Inferior parietal cortex (tissue), 1 donor: ENCODE results near the gene IFNA4.
"Not testable (repeated sequence)": the region's sequence is repeated elsewhere in the genome, so short reads cannot be mapped to it uniquely, and the experiment has no call there.

Experiments used
- DNase-seq: peaks from one replicate; pipeline ENCODE4 v3.0.0-alpha.2; 2016; ENCODE audit errors: extremely low spot score

The IFNA4 gene

DNA sequence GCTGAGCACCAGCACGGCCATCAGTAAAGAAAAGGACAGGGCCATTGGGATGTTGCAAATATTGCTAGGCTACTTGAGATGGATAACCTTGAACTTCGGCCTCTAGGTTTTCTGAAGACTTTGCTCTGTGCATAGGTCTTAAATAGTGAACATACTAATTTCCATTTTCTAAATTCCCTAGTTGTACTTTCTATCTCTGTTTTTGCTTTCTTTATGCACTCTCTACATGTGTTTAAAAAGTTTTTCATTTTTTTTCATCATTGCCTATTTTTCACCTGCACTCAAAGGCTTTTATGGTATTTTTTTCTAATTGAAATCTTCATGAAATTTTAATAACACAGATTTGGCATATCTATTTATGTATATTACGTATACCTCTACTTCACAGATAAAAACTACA, at the start of gene IFNA4:
Gene IFNA4 (minus strand): TSS at position 101 of the 400 bp plus-strand sequence. CDS start 56 bp downstream, at position 45.
- DNase-seq = not testable (repeated sequence)

- not testable (repeated sequence) for DNase-seq
Measured at GRCh38 chr9:21236360-21236714, 49.0 kb upstream of the IFNA4 start.

- DNase-seq = peak; percentile 51
Measured at GRCh38 chr9:21235468-21236359, 48.3 kb upstream of the IFNA4 start.

DNA sequence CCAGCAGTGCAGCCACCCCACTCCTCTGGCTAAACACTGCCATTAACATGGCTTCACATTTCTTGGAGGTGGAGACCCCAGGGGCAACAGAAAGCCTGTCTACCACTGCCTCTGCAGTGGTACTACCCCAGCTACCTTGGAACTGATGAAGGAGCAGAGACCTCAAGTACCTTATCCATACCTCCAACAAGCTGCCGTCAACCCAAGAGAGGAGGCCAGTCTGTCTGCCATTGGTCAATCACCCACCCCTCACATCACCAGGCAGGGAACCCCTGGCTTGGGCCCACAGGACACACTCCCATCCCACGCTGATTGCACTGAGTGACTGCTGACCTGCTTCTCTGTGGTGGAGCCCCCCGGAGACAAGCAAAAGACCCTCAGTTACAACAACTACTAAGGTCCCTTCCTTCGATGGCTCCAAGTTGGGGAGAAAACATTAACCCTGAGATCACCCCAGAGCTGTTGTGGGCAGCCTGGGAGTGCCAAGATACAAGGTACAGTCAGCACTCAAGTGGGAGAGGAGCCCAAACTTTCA, 46.8 kb upstream of the IFNA4 start:
- no peak for DNase-seq

GRCh38 chr9:21233258-21233657, 45.9 kb upstream of the IFNA4 start:
- DNase-seq = no peak

DNA sequence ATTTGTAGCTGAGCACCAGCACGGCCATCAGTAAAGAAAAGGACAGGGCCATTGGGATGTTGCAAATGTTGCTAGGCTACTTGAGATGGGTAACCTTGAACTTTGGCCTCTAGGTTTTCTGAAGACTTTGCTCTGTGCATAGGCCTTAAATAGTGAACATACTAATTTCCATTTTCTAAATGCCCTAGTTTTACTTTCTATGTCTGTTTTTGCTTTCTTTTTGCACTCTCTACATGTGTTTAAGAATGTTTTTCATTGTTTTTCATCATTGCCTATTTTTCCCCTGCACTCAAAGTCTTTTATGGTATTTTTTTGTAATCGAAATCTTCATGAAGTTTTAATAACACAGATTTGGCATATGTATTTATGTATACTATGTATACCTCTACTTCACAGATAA, 40.7 kb upstream of the IFNA4 start, which contains the start of gene IFNA17:
Gene IFNA17 (minus strand): TSS at position 101 of the 400 bp plus-strand sequence. CDS start 49 bp downstream, at position 52.
- no peak for DNase-seq

- not testable (repeated sequence) for DNase-seq
Measured at GRCh38 chr9:21217211-21217610, 29.8 kb upstream of the IFNA4 start, which contains the start of gene IFNA16. IFNA16 (minus strand) TSS chr9:21217311; CDS start chr9:21217305, 6 bp downstream.

- not testable (repeated sequence) for DNase-seq
Measured at GRCh38 chr9:21213411-21214326, 26.3 kb upstream of the IFNA4 start.

DNA sequence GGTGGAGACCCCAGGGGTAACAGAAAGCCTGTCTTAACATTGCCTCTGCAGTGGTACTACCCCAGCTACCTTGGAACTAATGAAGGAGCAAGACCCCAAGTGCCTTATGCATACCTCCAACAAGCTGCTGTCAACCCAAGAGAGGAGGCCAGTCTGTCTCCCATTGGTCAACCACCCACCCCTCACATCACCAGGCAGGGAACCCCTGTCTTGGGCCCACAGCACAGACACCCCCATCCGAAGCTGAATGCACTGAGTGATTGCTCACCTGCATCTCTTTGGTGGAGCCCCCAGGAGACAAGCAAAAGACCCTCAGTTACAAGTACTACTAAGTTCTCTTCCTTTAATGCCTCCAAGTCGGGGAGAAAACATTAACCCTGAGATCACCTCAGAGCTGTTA, 24.8 kb upstream of the IFNA4 start:
- not testable (repeated sequence) for DNase-seq

- not testable (repeated sequence) for DNase-seq
Measured at GRCh38 chr9:21210782-21211181, 23.4 kb upstream of the IFNA4 start.

DNA sequence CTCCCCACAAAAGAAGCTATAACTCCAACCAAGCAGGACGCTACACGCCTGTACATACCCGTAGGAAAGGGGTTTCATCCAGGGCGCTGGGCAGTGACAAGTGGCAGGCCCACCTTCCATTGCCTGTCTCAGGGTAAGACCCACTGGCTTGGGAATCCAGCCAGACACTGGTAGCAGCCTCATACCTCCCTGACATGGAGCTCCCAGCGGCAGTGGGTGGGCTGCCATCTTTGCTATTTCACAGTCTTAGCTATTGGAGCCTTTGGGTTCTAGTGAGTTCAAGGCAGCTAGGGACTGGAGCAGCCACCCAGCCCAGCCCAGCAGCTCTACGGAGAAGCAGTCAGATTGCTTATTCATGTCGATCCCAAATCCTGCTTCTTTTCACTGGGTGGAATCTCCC, 22.9 kb upstream of the IFNA4 start:
- no peak for DNase-seq

GRCh38 chr9:21207043-21207442, 19.7 kb upstream of the IFNA4 start, which contains the start of gene IFNA10:
IFNA10 (minus strand) TSS chr9:21207143; CDS start chr9:21207097, 46 bp downstream.
- not testable (repeated sequence) for DNase-seq

DNA sequence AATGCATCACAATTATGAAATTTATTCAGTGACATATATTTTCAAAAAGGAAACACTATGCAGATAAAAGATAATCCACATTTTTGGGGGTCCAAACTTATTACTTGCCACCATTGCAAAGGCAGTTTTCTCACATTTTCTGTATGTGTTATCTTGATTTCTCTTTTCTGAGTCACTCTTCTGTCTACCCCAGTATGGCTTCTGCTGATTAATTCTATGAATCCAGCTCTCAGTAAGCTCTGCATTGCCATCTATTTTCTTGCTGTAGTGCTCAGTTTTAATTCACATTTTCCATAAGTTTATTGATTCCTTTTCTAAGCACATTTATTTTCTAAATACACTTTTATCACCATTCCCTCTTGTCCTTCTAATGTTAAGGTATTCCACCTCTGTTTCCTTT, 17.8 kb upstream of the IFNA4 start:
- DNase-seq = no peak

DNA sequence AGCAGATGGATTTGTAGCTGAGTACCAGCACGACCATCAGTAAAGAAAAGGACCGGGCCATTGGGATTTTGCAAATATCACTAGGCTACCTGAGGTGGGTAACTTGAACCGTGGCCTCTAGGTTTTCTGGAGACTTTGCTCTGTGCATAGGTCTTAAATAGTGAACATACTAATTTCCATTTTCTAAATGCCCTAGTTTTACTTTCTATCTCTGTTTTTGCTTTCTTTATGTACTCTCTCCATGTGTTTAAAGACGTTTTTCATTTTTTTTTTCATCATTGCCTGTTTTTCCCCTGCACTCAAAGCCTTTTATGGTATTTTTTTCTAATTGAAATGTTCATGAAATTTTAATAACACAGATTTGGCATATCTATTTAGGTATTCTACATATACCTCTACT, 14.7 kb upstream of the IFNA4 start, which contains the start of gene IFNA7:
Gene IFNA7 (minus strand): TSS at position 101 of the 400 bp plus-strand sequence. CDS start 40 bp downstream, at position 61.
- not testable (repeated sequence) for DNase-seq

DNA sequence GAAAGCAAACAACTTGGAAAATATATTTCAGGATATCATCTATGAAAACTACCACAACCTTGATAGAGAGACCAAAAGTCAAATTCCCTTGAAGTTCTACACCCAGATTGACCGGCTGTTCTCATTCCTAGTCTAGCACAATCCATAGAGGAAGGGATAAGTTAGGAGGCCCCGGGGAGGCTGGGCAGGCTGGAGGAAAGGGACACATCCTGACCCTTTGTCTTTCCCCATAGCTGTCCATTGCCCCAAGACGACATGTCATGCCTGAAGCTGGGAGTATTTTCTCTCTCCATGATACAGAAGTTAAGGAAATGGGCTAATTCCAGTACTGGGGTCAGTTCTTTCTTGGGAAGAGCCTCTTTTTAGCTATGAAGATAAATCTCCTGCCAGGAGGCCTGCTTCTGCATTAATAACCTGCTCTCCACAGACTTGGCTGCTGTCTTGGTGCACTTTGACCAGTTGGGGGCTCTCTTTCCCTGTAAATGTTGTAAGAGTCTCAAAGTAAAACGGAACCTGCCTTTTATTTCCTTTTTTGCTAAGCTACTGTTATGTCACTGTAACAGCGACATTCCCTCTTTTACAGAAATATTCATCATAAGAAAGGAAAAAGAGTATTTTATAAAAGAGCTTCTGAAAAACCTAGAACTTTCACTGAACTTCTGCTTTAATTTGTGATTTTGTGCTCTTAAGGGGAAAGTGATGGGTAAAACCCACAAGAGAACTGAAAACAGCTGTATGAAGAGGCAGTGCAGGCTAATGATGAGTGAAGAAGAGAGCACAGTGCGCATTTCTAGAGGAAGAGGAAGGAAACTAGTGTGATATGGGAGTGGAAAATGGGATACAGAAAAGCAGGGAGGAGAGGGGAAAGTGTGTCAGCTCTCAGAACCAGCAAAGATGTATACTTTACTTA, 7.7 kb upstream of the IFNA4 start:
- DNase-seq = peak; percentile 38

DNA sequence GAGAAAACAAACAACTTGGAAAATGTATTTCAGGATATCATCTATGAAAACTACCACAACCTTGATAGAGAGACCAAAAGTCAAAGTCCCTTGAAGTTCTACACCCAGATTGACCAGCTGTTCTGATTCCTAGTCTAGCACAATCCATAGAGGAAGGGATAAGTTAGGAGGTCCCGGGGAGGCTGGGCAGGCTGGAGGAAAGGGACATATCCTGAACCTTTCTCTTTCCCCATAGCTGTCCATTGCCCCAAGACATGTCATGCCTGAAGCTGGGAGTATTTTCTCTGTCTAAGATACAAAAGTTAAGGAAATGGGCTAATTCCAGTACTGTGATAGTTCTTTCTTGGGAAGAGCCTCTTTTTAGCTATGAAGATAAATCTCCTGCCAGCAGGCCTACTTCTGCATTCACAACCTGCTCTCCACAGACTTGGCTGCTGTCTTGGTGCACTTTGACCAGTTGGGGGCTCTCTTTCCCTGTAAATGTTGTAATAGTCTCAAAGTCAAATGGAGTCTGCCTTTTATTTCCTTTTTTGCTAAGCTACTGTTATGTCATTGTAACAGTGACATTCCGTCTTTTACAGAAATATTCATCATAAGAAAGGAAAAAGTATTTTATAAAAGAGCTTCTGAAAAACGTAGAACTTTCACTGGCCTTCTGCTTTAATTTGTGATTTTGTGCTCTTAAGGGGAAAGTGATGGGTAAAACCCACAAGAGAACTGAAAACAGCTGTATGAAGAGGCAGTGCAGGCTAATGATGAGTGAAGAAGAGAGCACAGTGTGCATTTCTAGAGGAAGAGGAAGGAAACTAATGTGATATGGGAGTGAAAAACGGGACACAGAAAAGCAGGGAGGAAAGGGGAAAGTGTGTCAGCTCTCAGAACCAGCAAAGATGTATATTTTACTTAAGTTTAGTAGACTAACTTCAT, 4.3 kb downstream of the IFNA4 start:
- peak; percentile 9 for DNase-seq

- DNase-seq = no peak
Measured at GRCh38 chr9:21174671-21175070, 12.7 kb downstream of the IFNA4 start.

GRCh38 chr9:21172156-21172555, 15.2 kb downstream of the IFNA4 start:
- no peak for DNase-seq

GRCh38 chr9:21171351-21171750, 16.0 kb downstream of the IFNA4 start:
- no peak for DNase-seq
